ENCODE data around the gene TRMT1.
"Not testable (repeated sequence)": the region's sequence is repeated elsewhere in the genome, so short reads cannot be mapped to it uniquely, and the experiment has no call there.

Gene TRMT1

DNA sequence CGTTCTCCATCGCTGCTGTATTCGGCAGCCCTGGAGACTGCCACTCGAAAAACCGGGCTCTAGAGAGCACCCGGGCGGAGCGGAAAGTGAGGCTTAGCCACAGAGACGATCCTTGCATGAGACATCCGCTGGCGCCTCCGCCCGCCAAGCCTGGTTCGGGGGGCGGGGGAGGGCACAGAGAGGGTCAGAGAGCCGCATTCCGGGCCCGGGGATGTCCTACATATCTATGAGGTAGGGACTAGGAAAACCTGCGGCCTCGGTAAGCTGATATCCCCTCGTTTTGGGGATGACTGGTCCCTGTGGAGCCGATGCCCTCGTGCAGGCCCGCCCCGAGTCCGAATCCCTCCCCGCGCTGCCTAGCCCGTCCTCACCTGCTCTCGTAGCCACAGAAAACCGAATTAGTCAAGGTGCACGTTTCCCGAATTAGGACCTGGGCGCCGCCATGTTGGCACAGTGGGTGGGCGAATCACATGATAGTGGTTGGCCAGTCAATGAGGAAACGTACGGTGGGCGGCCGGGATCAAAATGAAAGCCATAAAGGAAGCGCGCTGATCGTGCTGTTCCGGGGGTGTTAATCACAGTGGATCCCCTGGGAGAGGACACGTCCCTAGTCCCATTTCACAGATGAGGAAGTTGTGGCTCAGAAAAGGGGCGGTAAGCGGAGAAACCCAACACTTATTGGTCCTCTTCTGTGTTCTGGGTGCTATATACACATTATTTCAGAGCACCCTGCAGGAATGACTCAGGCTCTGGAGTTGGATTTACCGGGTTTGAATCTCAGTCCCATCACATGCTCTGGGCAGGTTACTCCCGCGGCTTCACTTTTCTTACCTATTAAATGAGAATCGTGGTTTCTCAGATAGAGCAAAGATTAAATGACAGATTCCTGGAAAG is at the start of gene TRMT1:
TSS of gene TRMT1 (minus strand) at position 459 of the 894 bp plus-strand sequence. CDS start at position 118, 341 bp downstream.
- DNase-seq, result peak; percentile 93

DNA sequence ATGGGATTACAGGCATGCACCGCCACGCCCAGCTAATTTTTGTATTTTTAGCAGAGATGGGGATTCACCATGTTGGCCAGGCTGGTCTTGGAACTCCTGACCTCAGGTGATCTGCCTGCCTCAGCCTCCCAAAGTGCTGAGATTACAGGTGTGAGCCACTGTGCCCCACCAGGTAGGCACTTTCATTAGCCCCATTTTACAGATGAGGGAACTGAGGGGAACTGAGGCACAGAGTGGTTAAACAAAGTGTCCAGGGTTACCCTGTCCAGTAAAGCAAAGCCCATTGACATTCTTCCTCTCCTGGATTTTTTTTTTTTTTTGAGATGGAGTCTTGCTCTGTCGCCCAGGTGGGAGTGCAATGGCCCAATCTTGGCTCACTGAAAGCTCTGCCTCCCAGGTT is 49.6 kb upstream of the TRMT1 start:
- not testable (repeated sequence) for DNase-seq

DNA sequence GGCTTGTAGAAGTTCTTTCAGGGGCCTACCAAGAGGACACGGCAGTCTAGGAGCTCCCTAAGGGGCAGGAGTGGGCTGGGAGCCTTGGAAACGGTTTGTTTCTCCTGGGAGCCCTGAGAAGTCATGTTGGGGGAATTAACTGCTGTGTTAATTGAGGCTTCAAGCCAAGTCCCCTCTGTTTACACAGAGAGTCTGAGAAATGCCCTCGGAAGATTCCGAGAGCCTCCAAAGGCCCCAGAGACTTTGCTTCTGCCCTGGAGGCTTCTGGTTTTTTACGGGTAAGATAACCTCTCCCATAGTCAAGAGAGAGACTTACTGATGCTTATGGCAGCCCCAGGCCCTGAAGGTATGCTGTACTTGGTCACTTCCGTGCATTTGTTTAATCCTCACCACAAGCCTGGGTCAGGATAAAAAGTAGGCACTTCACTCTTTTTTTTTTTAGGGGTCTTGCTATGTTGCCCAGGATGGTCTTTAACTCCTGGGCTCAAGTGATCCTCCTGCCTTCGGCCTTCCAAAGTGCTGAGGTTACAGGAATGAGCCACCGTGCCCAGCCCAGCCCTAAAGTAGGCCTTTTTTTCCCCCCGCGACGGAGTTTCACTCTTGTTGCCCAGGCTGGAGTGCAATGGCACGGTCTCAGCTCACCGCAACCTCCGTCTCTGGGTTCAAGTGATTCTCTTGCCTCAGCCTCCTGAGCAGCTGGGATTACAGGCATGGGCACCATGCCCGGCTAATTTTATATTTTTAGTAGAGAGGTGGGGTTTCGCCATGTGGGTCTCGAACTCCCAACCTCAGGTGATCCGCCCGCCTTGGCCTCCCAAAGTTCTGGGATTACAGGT is 48.8 kb upstream of the TRMT1 start:
- no peak for DNase-seq

DNA sequence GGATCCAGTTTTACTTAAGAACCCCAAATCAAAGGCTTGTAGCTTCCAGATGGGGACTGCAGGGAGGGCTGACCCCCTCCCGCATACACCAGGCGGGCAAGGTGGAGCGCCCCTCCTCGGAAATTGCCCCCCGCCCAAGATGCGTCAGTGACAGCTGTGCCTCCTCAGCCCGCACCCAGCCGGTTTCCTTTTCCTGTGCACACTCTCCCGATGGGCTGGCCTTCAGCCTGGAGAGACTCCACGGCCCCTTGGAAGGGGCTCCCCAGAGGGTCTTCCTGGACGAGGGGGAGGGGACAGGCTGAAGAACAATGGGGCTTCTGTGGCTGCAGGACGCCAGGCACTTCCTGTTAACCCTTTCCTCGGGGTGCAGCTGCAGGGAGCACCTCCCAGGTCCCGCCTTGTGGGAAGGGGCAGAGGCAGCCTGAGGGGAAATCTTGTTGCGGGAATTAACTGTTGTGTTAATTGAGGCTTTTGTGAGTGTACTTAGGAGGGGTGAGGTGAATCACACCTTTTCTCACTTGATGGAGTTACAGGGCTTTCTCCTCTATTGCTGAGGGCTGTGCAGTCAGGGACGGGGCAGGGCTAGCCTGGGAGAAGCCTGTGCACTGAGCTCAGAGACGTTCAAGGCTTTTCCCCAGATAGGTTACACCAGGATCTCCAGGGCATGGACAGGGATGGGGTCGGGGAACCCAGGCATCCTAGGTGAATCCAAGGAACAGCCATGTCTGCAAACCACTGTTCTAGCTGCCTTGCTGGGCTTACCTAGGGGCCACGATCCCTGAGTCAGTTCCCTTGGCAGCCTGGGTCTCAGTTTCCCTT is 48.0 kb upstream of the TRMT1 start:
- peak; percentile 40 for DNase-seq

DNA sequence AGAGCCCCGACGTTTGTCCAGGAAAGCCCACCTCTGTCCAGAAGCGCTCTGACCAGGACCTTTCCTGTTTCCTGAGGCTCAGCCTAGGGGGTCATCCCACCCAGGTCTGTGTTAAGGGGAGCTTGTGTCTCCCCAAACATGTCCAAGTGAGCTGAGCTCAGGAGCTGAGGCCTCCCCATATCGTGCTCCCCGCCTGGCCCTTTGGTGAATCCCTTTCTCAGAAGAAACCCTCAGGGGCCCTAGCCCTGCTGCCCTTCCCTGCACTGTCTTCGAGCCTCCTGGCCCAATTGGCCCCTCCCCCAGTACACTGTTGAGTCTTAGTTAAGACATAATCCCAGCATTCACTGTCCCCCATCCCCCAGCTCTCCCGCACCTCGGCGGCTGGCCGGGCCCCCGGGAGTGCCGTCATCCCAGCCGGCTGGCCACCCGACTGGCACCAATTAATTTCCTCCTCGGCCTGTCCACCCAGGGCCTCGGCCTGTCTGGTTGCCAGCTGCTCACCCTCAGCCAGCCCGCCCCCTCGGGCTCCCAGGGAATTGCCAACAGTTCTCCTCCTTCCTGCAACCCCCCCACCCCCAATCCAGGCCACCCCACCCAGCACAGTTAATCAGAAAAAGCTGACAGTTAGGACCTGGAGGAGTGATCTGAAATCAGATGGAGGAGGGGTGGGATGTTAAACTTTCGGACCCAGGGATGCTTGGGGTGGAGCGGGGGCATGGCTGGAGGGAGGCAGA is 47.2 kb upstream of the TRMT1 start:
- peak; percentile 94 for DNase-seq

DNA sequence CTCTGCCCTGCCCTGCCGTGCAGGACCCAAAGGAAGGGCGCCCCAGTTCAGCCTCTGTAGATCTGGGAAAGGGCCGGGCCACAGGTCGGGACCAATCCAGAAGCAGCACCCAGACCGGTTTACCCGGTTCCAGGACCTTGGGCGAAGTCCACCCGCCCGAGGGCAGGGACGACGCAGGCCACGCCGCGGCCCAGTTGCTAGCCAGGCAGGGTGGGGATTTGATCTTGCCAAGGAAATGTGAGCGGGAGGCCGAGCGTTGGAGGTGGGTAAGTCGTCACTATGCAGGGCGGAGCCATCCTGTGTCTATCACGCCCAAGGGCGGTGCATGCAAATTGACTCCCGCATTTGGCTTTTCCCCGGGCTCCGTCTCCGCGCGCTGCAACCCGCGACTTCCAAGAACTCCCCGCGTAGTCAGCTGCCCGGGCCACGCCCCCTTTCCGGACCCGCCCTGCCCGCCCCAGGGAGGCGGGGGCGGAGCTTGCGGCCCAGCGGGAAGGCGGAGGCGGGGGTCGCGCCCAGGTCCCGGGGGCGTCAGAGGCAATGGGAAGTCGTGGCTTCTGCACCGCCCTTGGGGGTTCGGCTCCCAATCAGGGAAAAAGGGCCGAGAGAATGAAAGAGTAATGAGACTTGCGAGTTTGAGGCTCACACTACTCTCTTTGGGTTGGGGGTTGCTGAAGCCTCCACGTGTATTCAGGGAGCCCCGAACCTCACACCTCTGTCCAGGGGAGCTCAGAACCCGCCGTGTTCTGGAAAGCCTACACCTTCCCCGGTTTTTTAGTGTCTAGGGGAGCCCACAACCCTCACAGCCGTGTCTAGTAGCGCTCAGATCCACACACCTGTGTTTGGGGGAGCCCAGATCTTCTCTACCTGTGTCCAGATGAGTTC is 46.4 kb upstream of the TRMT1 start:
- peak; percentile 98 for DNase-seq

DNA sequence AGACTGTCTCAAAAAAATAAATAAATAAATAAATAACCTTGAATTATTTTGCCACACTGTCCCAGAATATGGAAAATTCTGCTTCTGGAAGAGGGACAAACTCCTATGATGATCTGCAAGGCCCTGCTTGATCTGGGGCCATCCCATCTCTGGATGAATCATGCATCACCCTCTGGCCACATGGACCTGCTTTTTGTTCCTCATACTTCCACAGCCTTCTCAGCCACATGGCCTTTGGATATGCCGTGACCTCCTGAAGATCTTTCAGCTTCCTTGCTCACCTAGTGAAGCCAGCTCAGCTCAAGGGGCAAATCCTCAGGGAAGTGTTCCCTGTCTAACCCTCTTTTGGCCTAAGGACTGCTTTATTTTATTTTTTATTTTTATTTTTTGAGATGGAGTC is 44.0 kb upstream of the TRMT1 start:
- DNase-seq, result peak; percentile 63

DNA sequence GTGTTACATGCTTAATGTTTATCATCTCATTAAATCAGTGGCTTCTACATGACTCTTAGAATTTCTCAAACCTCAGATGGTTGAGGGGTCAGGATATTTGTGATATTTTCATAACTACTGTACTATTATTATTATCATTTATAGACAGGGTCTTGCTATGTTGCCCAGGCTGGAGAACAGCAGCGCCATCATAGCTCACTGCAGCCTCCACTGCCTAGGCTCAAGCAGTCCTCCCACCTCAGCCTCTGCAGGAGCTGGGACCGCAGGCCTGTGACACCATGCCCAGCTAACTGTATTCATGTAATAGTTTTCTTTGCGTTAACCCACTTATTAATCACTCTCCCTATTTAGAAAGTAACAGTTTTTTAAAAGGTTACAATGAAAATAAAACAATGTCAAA is 43.2 kb upstream of the TRMT1 start:
- no peak for DNase-seq

DNA sequence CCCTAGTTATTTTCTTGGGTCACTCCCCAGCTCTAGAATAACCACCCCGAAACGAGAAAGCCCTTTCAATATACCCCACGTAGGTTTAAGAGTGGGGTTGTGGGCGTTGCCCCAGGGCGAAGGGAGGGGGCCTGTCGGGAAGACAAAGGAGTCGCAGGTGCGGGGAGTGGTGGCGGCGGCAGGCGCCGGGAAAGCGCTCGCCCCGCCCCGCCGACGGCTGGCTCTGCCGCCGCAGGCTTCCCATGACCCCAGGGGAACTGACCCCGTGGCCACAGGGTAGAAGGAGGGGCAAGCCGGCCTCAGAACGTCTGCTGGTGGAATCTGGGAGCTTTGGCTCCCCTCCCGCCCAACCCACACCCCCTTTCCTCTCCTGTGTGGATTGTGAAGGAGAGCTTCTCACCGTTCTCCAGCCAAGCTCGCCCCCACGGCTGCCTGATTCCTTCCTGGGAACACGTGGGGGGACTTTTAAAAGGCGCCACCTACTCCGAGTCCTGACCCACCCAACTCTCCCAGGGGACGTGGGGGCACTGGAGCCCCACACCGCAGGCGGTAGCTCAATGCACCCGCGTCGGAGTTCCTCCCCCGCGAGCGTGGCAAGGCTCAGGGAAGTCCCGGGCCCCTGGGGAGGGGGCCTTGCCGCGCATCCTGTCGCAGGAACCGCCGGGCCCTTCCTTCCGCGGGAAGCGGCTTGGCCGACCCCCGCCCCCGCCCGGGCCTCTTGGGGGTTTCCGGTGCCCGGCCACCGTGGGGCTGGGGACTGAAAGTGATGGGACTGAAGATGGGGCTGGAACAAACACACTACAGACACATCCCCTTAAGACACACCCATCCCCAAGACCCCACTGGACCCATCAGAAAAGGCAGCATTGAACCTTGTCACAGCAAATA is 39.2 kb upstream of the TRMT1 start:
- DNase-seq, result peak; percentile 84

DNA sequence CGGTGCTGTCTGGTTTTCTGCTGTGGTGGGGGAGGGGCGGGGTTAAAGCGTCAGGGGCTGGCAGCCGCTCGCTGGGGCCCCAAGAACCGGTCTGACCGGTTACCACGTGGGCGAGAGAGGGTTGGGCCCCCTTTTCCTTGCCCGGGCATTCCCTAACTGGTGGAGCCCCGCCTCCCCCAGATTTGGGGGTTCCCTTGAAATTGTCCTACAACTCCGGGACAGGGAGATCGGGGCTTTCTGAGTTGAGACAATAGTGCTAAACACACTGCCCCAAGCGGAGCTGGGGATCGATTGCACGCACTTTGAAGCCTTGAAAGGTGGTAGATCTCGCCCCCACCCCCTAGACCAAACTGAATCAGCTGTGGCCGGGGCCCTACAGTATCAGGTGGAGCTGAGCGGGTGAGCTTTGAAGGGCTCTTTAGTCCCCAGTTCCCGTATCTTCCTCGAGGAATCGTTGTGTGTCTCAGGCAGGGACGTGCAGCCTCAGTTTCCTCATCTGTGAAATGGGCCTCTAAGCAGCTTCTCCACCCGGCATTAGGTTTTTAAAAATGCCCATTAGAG is 38.5 kb upstream of the TRMT1 start:
- DNase-seq, result peak; percentile 78

DNA sequence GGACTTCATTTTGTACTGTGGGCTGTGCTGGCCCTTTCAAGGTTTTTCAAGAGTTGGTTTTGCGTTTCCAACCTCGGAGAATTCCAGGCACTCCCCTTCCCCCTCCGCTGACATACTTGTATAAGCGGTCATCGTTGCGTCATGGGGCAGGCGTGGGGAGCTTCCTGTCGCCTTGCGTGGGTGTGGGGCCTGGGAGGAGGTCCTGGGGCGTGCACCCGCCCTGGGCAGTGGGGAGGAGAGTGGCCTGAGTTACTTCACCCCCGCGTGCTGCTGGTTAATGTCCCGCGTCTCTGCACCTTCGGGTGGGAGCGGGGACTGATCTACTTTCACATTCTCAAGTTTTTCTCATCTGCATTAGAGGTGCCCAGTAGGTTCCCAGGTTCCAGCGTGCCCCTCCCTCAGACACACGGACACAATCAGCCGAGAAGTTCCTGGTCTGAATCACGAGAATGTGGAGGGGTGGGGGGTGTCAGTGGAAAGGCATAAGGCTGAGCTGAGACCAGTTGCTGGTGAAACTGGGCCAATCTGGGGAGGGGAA is 37.8 kb upstream of the TRMT1 start:
- DNase-seq, result peak; percentile 94

DNA sequence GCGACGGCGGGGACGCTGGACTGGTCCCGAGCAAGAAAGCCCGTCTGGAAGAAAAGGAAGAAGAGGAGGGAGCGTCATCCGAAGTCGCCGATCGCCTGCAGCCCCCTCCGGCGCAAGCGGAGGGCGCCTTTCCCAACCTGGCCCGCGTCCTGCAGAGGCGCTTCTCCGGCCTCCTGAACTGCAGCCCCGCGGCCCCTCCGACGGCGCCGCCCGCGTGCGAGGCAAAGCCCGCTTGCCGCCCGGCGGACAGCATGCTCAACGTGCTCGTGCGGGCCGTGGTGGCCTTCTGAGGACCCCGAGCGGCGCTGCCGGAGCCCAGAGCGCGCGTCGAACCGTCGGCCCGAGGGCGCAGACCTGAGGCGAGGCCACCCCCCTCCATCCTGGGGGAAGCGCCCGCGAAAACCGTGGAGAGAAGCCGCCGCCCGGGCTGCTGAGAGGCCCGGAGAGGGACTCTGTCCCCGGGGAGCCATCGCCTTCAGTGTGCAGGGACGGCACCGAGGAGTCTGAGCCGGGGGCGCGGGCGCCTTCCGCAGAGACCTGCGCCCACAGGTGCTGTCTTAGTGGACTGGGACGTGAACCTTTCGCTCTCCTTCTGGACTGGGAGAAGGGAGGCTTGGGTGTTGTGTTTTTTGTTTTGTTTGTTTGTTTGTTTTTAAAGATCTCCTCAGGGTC is 37.2 kb upstream of the TRMT1 start:
- peak; percentile 25 for DNase-seq

DNA sequence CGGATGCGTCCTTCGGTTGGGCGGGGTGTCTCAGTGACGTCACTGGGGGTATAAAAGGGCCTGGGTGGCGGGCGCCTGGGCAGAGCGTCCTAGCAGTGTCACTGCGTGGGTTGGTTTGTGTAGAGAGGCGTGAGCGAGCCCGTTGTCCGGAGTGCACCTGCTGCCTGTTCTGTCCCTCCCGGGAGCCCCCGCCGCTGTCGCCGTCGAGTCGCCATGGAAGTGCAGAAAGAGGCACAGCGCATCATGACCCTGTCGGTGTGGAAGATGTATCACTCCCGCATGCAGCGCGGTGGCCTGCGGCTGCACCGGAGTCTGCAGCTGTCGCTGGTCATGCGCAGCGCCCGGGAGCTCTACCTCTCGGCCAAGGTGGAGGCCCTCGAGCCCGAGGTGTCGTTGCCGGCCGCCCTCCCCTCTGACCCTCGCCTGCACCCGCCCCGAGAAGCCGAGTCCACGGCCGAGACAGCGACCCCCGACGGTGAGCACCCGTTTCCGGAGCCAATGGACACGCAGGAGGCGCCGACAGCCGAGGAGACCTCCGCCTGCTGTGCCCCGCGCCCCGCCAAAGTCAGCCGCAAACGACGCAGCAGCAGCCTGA is 36.5 kb upstream of the TRMT1 start:
- peak; percentile 95 for DNase-seq

DNA sequence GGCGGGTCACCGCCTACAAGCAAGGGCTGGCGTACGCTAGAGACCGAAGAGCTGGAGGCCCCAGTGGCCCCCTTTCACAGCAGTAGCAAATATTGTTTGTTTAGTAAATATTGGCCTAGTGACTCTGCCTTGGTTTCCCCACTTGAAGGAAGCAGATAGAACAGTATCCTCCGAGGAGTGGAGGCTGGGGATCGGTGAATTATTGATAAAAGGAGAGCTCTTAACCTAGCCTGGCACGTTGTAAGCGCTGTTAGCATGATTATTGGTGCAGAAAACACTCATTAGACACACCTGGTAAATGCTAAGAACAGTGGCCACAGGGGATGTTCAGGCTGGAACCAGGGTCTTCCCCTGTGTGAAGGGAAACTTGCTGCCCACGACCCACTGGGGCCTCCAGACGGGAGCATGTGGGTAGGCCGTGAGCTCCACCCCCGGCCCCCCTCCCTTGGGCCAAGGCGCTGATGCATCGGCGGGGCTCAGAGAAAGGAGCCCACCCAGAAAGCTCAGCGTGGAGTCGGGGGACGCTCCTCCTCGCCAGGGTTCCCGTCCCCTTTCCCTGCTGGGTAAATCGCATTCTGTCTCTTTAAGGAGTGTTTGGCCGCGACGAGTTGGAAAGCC is 35.9 kb upstream of the TRMT1 start:
- DNase-seq, result no peak

DNA sequence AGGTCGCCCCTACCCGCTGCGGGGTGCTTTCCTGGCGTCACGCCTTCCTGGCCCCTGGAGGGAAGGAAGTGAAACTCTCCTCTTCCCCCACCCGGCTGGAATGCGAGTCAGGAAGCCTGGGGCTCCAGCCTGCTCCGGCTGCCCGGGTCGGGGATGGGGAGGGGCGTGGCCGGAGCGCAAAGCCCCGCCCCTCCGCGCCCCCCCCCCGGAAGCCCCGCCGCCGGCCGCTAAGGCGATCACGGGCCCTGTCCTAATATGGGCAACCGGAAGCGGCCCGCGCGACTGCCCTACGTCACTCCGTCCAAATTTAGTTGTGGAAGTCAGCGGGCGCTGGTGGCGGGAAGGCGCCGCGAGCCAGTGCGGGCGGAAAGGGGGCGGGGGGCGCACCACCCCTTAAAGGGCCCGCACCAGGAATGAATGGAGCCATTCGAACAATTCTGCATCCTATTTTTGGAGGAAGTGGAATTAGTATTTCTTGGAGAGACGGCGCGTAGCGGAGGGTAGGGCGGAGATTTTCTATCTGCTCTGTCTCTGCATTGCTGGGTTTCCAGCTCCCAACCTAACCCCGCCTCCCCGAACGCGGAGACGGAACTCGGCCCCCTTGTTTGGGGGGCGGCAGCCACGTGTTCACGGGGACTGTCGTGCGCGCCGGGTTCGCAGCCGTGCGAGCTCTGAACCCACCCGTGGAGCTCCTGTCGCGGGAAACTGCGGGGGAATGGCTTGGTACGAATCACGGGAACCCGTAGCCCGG is 35.2 kb upstream of the TRMT1 start:
- peak; percentile 97 for DNase-seq

DNA sequence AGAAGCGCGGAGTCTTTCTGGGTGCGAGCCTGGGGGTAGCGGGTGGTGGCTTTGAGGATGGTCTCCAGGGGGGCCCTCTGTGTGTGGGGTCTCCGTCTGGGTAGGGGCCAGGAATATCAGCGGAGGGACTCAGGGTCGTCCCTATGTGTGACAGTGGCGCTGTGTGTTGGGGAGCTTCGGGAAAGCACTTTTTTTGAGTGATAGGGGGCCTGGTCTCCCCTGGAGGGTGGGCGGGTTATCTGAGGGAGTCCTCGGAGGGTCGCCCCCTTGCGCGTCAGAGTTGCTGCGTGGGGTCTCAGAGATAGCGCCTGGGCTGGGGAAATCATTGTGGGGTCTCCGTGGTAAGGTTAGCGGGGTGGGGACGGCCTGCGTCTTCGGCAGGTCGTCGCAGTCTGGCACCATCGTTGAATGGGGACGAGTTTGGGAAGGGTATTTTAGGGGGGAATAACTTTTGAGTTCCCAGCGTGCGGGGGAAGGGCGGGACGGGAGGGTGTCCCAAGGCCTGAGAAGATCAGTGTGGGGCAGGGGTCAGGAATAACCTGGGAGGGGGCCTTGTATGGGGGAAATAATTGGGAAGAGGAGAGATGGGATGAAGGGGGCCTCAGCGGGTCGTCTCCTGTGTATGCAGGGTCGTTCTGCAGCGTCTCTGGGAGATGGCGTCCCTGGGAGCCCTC is 34.5 kb upstream of the TRMT1 start:
- DNase-seq, result peak; percentile 22

All from EL (cell line).